Kidney (tissue), 14 donors: ENCODE data around the gene NANS. TPM values are rescaled to one million over a fixed set of nuclear protein-coding genes. Genes with fewer than 3 reads are reported as not detected.
A peak's percentile ranks its signal among the peaks of the same experiment; 100 is the strongest.
"Not testable (repeated sequence)": the region's sequence is repeated elsewhere in the genome, so short reads cannot be mapped to it uniquely, and the experiment has no call there.

Source experiments
- DNase-seq, 5 donors: peaks; one replicate each; pipeline ENCODE4 v3.0.0-alpha.2; 2013 to 2020
- FAIRE-seq: peaks from 2 replicates; lab custom pipeline; 2012; peaks lifted over from hg19 to GRCh38; lab: Jason Lieb, UNC
- H3K27ac ChIP-seq, 2 donors: one replicate each; pipeline ENCODE4 v1.7.0; 2013; ENCODE audit warnings: low read depth in 2 of 2, low read length in 2 of 2, inconsistent platforms in 1 of 2
- H3K27me3 ChIP-seq: one replicate; pipeline ENCODE4 v1.7.1; 2013; ENCODE audit warnings: low read length, inconsistent platforms; ENCODE audit not compliant: control insufficient read depth, insufficient read depth
- H3K36me3 ChIP-seq, 3 donors: one replicate each; pipeline versions ENCODE4 v1.7.0 to v1.7.1; 2013; ENCODE audit warnings: low read length in 3 of 3, control low read depth in 1 of 3, inconsistent platforms in 1 of 3; ENCODE audit not compliant: insufficient read depth in 3 of 3, control insufficient read depth in 2 of 3
- H3K4me1 ChIP-seq, 3 donors: one replicate each; pipeline versions ENCODE4 v1.7.0 to v1.7.1; 2013; ENCODE audit warnings: low read length in 3 of 3, inconsistent platforms in 1 of 3, low read depth in 1 of 3; ENCODE audit not compliant: control insufficient read depth in 2 of 3, insufficient read depth in 2 of 3
- H3K4me3 ChIP-seq, 3 donors: one replicate each; pipeline versions ENCODE4 v1.7.0 to v1.8.1; 2013; ENCODE audit warnings: low read length in 3 of 3, control low read depth in 1 of 3, inconsistent platforms in 1 of 3
- H3K9ac ChIP-seq, 3 donors: one replicate each; pipeline versions ENCODE4 v1.7.0 to v1.7.1; 2013; ENCODE audit warnings: low read length in 3 of 3, control low read depth in 1 of 3, inconsistent platforms in 1 of 3
- H3K9me3 ChIP-seq, 3 donors: one replicate each; pipeline versions ENCODE4 v1.7.0 to v1.7.1; 2013; ENCODE audit warnings: low read length in 3 of 3, control low read depth in 1 of 3, inconsistent platforms in 1 of 3; ENCODE audit not compliant: control insufficient read depth in 2 of 3, insufficient read depth in 1 of 3
- intact Hi-C: fragments of 100-400 bp; cut with DNase I; formaldehyde crosslinking; loops from one replicate; pipeline ENCODE4 v1.11.1; 2022
- polyA plus RNA-seq: library from polyadenylated mRNA; stranded (reverse); fragments of 350-450 nt; fragmentation: Illumina TruSeq; extraction: RNeasy Lipid Tissue Mini Kit (QIAGEN cat#74804); gene quantifications from one replicate; pipeline ENCODE4 v1.2.3, GENCODE V29; 2014; ENCODE audit warnings: low read depth, low replicate concordance; ENCODE audit not compliant: insufficient read depth
- total RNA-seq: library from RNA; stranded (reverse); fragmentation: NEBNext Ultra II Directional; extraction: Animal tissue kit (Norgen Biotek cat#: 25700); gene quantifications from one replicate; pipeline ENCODE4 v1.2.1, GENCODE V29; 2021
- TF ChIP-seq, protein P1 (sequence below): IDR thresholded peaks from 3 replicates; pipeline ENCODE4 v1.5.1; 2012; ENCODE audit warnings: mild to moderate bottlenecking, moderate library complexity, borderline replicate concordance; ENCODE audit not compliant: insufficient read depth; ENCODE audit errors: extremely low read depth
- donor health status: control.
- donor health status: control.
- donor health status: control.
- donor health status: control.
- donor health status: control.
- donor health status: DM: yes; HTN: yes; CAD: no.
- donor health status: Normal renal cell carcinoma (clear cell type).

The NANS gene
- total and polyA plus RNA-seq, 2 donors from 2014 or later, result 35.8 to 47.7 TPM

DNA sequence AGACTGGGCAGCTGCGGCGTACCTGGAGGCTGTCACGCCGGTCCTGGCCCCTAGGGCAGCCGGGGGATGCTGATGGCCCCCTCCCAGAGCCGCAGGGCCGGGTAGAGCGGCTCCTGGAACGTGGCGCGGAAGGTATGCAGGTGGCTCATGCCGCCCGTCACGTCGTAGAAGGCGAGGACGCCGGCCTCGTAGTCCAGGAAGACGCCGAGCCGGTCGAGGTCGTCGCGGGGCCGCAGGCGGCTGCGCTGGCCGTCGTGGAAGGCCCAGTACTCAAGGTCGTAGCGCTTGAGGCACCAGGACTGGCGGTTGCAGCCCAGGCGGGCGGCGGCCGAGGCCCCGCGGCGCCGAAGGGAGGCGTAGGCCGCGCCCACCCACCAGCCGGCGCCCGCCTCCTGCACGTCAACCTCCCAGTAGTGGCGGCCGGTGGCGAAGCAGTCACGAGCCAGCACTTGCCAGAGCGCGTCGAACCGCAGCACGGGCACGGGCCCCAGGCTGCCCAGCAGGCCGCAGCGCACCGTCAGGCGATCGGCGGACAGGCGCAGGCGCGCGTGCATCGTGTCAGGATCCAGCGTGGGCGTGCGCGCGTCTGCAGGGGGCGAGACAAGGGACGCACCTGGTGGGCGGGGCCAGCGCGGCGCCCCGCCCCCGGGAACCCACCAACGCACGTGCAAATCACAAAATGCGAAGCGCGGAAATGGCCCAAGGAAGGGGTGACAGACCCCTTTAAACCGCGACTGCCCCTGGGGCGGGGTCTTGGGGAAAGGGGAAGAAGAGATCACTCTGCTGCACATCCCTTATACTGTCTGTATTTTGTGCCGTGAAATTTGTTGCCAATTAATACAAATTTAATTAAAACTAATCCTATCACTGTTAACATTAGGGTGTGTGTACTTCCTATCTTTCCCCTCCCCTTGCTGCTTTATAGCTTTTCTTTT is 31.2 kb downstream of the NANS start:
- Histone ChIP-seq H3K27me3 (no peaks in the 10 kb centered on the region), H3K4me1 (peaks cover 0 to 9% (median 0%) of the 10 kb centered on the region in 3 donors), H3K36me3 (peaks cover 0 to 4% (median under 1%) of the 10 kb centered on the region in 3 donors), H3K27ac (no peak overlapping the region), H3K9me3 (no peaks in the 10 kb centered on the region), H3K9ac (no peak overlapping the region), H3K4me3 (peak overlapping the region in 1 of 3 donors; percentile 29)
- intact Hi-C loops, result no loop called here
- DNase-seq (peak; percentile 83 to 89 (median 87)), FAIRE-seq (no peak)
- TF ChIP-seq, protein P1, sequence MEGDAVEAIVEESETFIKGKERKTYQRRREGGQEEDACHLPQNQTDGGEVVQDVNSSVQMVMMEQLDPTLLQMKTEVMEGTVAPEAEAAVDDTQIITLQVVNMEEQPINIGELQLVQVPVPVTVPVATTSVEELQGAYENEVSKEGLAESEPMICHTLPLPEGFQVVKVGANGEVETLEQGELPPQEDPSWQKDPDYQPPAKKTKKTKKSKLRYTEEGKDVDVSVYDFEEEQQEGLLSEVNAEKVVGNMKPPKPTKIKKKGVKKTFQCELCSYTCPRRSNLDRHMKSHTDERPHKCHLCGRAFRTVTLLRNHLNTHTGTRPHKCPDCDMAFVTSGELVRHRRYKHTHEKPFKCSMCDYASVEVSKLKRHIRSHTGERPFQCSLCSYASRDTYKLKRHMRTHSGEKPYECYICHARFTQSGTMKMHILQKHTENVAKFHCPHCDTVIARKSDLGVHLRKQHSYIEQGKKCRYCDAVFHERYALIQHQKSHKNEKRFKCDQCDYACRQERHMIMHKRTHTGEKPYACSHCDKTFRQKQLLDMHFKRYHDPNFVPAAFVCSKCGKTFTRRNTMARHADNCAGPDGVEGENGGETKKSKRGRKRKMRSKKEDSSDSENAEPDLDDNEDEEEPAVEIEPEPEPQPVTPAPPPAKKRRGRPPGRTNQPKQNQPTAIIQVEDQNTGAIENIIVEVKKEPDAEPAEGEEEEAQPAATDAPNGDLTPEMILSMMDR, result no peak

DNA sequence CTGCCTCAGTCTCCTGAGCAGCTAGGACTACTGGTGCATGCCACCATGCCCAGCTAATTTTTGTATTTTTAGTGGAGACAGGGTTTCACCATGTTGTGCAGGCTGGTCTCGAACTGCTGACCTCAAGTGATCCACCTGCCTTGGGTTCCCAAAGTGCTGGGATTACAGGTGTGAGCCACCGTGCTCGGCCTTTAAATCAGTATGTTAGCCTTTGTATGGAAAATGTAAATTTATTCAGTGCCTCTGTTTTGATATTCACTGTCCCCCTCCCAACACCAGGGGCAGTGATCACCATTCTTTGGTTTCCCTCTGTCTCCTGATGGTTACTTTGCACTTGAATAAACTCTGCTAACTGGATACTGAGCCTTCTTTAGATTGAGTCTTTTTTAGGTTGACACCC is 34.1 kb downstream of the NANS start:
- intact Hi-C loops, H3K36me3 ChIP-seq: not testable (repeated sequence)

DNA sequence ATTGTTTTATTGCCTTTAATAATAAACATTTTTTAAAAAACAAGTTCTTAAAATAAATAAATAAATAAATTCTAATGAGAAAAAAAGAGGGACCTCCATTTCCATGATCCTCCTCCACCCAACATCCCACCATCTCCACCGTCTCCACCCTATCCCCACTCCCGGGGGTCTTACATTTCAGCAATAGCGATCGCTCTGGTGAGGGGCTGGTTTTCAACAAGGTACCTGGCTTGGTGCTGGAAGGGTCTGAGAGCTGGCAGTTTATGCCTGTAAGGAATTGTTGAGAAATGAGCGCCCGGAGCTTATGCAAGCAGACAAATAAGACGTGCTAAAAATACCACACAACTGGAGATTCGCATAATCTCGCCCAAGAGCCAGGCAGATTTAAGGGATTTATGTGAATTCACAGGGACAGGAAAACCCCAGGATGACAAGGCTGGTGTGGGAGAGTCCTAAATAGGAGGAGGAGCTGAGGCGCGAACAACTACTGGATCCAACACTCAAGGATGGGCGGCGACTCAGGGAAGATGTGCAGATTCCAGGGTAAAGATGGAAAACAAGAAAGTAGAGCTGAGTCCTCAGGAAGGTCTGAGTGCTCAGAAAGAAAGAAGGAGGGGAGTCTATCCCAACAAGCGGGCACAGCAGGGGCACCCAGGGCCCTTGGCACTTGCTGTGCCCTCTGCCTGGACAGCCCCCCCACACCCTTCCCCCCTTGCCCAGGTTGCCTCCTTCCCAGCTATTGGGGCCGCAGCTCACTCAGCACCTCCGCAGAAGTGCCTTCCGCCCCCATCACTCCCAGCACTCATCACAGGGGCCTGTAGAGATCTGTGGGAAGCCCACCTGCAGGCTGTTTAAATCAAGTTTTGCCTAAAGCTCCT is 35.4 kb downstream of the NANS start:
- H3K4me3 ChIP-seq, result no peak overlapping the region
- TF ChIP-seq, protein P1, result no peak
- intact Hi-C loops, result no loop called here
- H3K27me3 ChIP-seq, result no peaks in the 10 kb centered on the region
- DNase-seq (peak in 1 of 5 donors; percentile 31), FAIRE-seq (no peak)
- no peaks in the 10 kb centered on the region for H3K9me3 ChIP-seq
- H3K4me1 ChIP-seq, result no peaks in the 10 kb centered on the region
- H3K9ac ChIP-seq, result no peak overlapping the region
- H3K27ac ChIP-seq, result no peak overlapping the region
- H3K36me3 ChIP-seq, result no peaks in the 10 kb centered on the region

More for the DNA sequence above, 34.1 kb downstream of the NANS start:
- H3K9me3 ChIP-seq, H3K27me3 ChIP-seq, H3K9ac ChIP-seq, H3K4me1 ChIP-seq, DNase-seq, H3K27ac ChIP-seq, FAIRE-seq, H3K4me3 ChIP-seq: not testable (repeated sequence)

- Histone ChIP-seq H3K9ac (no peak overlapping the region), H3K4me1 (no peaks in the 10 kb centered on the region), H3K4me3 (no peak overlapping the region), H3K27me3 (no peaks in the 10 kb centered on the region), H3K9me3 (no peaks in the 10 kb centered on the region), H3K36me3 (no peaks in the 10 kb centered on the region), H3K27ac (no peak overlapping the region)
- TF ChIP-seq, protein P1, result no peak
- no peak for DNase-seq
- FAIRE-seq, result no peak
- intact Hi-C loops, result no loop called here
Observed at GRCh38 chr9:98092613-98092931, 36.0 kb downstream of the NANS start.
